8988T (cell line): ENCODE results near the gene PTPRT.
"Not testable (repeated sequence)": the region's sequence is repeated elsewhere in the genome, so short reads cannot be mapped to it uniquely, and the experiment has no call there.

Experiments used
- DNase-seq: peaks from one replicate; pipeline ENCODE4 v3.0.0; 2011

Gene PTPRT

GRCh38 chr20:42900764-42901163, 288.9 kb downstream of the PTPRT start:
- not testable (repeated sequence) for DNase-seq

GRCh38 chr20:42895020-42895419, 294.7 kb downstream of the PTPRT start:
- DNase-seq: no peak

GRCh38 chr20:42894483-42894882, 295.2 kb downstream of the PTPRT start:
- DNase-seq: no peak

GRCh38 chr20:42889517-42889916, 300.2 kb downstream of the PTPRT start:
- no peak for DNase-seq

- DNase-seq: no peak
Observed at GRCh38 chr20:42887281-42887680, 302.4 kb downstream of the PTPRT start.

GRCh38 chr20:42886801-42887200, 302.9 kb downstream of the PTPRT start:
- DNase-seq: no peak

GRCh38 chr20:42886046-42886445, 303.7 kb downstream of the PTPRT start:
- no peak for DNase-seq

- no peak for DNase-seq
Observed at GRCh38 chr20:42875581-42875980, 314.1 kb downstream of the PTPRT start.

GRCh38 chr20:42873259-42873658, 316.4 kb downstream of the PTPRT start:
- no peak for DNase-seq

GRCh38 chr20:42864116-42864515, 325.6 kb downstream of the PTPRT start:
- no peak for DNase-seq

- DNase-seq: no peak
Observed at GRCh38 chr20:42862446-42862845, 327.3 kb downstream of the PTPRT start.

GRCh38 chr20:42857446-42857845, 332.3 kb downstream of the PTPRT start:
- no peak for DNase-seq

GRCh38 chr20:42855896-42856295, 333.8 kb downstream of the PTPRT start:
- DNase-seq: no peak

GRCh38 chr20:42852691-42853090, 337.0 kb downstream of the PTPRT start:
- no peak for DNase-seq

GRCh38 chr20:42846784-42847490, 342.8 kb downstream of the PTPRT start:
- DNase-seq: no peak

- DNase-seq: no peak
Observed at GRCh38 chr20:42844751-42845150, 345.0 kb downstream of the PTPRT start.

GRCh38 chr20:42837456-42837855, 352.2 kb downstream of the PTPRT start:
- DNase-seq: no peak

GRCh38 chr20:42836339-42836738, 353.4 kb downstream of the PTPRT start:
- DNase-seq: no peak

GRCh38 chr20:42807876-42808275, 381.8 kb downstream of the PTPRT start:
- no peak for DNase-seq

GRCh38 chr20:42795111-42795695, 394.5 kb downstream of the PTPRT start:
- DNase-seq: no peak

GRCh38 chr20:42792052-42792451, 397.7 kb downstream of the PTPRT start:
- no peak for DNase-seq

GRCh38 chr20:42790111-42790510, 399.6 kb downstream of the PTPRT start:
- DNase-seq: no peak

GRCh38 chr20:42788707-42789106, 401.0 kb downstream of the PTPRT start:
- DNase-seq: no peak

- no peak for DNase-seq
Observed at GRCh38 chr20:42785041-42785440, 404.7 kb downstream of the PTPRT start.

- no peak for DNase-seq
Observed at GRCh38 chr20:42779216-42779615, 410.5 kb downstream of the PTPRT start.
